ENCODE data around the gene EPHA2. TPM values are rescaled to one million over a fixed set of nuclear protein-coding genes. Genes with fewer than 3 reads are reported as not detected.

EPHA2 gene
- total RNA-seq = 110 and 142 TPM in 2 replicates

DNA sequence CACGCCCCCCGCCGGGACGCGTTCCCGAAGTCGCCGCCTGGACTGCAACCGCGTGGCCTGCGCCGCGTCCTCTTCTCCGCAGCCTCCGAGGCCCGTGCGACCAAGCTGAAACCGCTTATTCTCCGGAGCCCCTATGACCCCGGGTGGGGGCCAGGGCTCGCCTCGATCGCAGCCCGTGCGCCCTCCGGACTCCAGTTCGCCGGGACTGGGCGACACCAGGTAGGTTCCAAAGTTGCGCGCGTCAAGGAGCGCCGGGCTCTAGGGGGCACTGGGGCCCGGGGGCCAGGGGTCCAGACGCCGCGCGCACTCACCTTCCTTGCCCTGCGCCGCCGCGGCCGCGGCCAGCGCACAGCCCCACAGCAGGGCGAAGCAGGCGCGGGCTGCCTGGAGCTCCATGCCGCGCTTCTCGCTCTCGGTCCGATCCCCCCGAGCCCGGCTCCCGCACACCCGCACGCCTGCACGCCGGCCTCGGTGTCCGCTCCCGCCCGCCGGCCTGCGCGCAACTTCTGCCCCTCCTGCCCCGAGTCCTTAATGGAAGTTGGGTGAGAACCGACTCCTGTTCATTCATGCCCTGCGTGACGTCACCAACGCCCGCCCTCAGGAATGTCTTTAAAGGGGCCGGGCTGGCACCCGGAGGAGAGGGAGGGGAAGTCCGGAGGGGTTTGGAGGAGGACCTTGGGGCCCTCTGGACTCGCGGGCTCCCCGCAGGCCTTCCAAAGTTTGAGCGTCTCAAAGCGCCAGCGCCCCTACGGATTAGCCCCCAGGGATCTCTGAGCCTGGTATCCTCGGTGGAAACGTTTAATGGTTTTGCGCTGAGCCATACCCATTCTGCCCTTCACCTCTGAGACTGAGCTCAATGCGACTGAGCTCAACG lies at the start of gene EPHA2:
EPHA2 (minus strand) TSS at position 533 of the 874 bp plus-strand sequence; CDS start at position 396, 137 bp downstream.

Other genes starting within 250 kb of the EPHA2 start
- gene ZBTB17, start 180.0 kb downstream of the EPHA2 start, total RNA-seq = 54.6 and 64.3 TPM in 2 replicates
- gene SRARP, start 151.8 kb downstream of the EPHA2 start, total RNA-seq = not detected in 2 replicates
- gene HSPB7, start 138.0 kb downstream of the EPHA2 start, total RNA-seq = 0.38 TPM in 1 of 2 replicates, not detected in the other
- not detected in 2 replicates for gene CLCNKA, start 134.0 kb downstream of the EPHA2 start, total RNA-seq
- gene CLCNKB, start 112.3 kb downstream of the EPHA2 start, total RNA-seq = not detected in 2 replicates
- 0.09 TPM in 2 replicates for gene FAM131C, start 82.4 kb downstream of the EPHA2 start, total RNA-seq
- 3.6 and 5.1 TPM in 2 replicates for gene ARHGEF19, start 56.6 kb upstream of the EPHA2 start, total RNA-seq
- 8.9 and 11.8 TPM in 2 replicates for gene CPLANE2, start 81.1 kb upstream of the EPHA2 start, total RNA-seq
- gene FBXO42, start 196.4 kb upstream of the EPHA2 start, total RNA-seq = 6.8 and 10.7 TPM in 2 replicates
- 25.1 and 25.4 TPM in 2 replicates for gene SZRD1, start 211.2 kb upstream of the EPHA2 start, total RNA-seq

All from endothelial cell of coronary artery (primary cell).